Measurements from ENCODE around the gene CPEB2.

GRCh38 chr4:15117270-15117946 lies 115.1 kb downstream of the CPEB2 start:
- TF ChIP-seq CTCF (IDR thresholded peaks at IDR 0.05) (no peak), POLR2A (IDR thresholded peaks at IDR 0.05) (no peak)
